Gastroesophageal sphincter (tissue), 3 donors: ENCODE results near the gene UBA1.

Experiments
- CTCF ChIP-seq, 4 experiments: fragments of 200-600 bp in 2 of 4; fragments of 450-650 bp in 2 of 4; sonication (generic) in 1 of 4; IDR thresholded peaks; one replicate each; pipeline ENCODE4 v1.5.1; 2017 to 2019; ENCODE audit warnings: antibody characterized with exemption in 4 of 4, mild to moderate bottlenecking in 2 of 4, moderate library complexity in 2 of 4
- EP300 ChIP-seq: sonication (generic); formaldehyde crosslinking; IDR thresholded peaks from one replicate; pipeline ENCODE4 v1.6.1; 2017; ENCODE audit warnings: antibody characterized with exemption, mild to moderate bottlenecking
- POLR2A ChIP-seq, 2 donors: fragments of 450-650 bp; IDR thresholded peaks; one replicate each; pipeline ENCODE4 v1.6.1; 2017; ENCODE audit warnings: antibody characterized with exemption in 2 of 2, mild to moderate bottlenecking in 2 of 2, moderate library complexity in 1 of 2
- POLR2AphosphoS5 ChIP-seq: sonication (generic); formaldehyde crosslinking; IDR thresholded peaks from one replicate; pipeline ENCODE4 v1.6.1; 2017; ENCODE audit warnings: antibody characterized with exemption

GRCh38 chrX:47247999-47248320, 54.3 kb downstream of the UBA1 start:
- TF ChIP-seq POLR2A (IDR thresholded peaks at IDR 0.05) (no peak), CTCF (IDR thresholded peaks at IDR 0.05) (no peak), POLR2AphosphoS5 (no peak), EP300 (no peak)
